GM13976 (cell line): ENCODE measurements around the gene PCDHB12.

Experiments used
- DNase-seq: peaks from one replicate; pipeline ENCODE4 v3.0.0; 2012; ENCODE audit warnings: low spot score
- in situ Hi-C: fragments of 300-500 bp; cut with MboI; formaldehyde crosslinking; loops from one replicate; pipeline ENCODE4 v1.12.0; 2022; ENCODE audit warnings: low sequenced_read_pairs, mixed read lengths, inconsistent platforms; ENCODE audit not compliant: unreplicated experiment
- TF ChIP-seq, protein P1 (sequence below): IDR thresholded peaks from 2 replicates; pipeline ENCODE4 v1.5.1; 2012; ENCODE audit warnings: borderline replicate concordance, mild to moderate bottlenecking; ENCODE audit not compliant: insufficient read depth; ENCODE audit errors: extremely low read depth, missing control alignments, control extremely low read depth

PCDHB12 gene

DNA sequence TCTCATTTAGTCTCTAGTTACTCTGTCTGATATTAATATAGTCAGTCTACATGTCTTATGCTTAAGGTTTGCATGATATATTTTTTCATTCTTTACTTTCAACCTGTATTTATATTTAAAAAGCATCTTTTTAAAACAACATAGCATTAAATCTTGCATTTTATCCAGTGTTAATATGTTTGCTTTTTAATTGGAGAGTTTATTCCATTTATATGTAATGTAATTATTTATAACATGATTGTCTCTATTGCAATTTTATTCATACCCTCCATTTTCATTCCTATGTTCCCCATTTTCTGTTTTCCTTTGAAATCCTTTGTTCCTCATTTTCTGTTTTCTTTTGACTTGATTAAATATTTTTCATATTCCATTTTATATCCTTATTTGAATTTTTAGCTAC, 49.9 kb downstream of the PCDHB12 start:
- DNase-seq = no peak
- in situ Hi-C loops = no loop called here
- TF ChIP-seq, protein P1, sequence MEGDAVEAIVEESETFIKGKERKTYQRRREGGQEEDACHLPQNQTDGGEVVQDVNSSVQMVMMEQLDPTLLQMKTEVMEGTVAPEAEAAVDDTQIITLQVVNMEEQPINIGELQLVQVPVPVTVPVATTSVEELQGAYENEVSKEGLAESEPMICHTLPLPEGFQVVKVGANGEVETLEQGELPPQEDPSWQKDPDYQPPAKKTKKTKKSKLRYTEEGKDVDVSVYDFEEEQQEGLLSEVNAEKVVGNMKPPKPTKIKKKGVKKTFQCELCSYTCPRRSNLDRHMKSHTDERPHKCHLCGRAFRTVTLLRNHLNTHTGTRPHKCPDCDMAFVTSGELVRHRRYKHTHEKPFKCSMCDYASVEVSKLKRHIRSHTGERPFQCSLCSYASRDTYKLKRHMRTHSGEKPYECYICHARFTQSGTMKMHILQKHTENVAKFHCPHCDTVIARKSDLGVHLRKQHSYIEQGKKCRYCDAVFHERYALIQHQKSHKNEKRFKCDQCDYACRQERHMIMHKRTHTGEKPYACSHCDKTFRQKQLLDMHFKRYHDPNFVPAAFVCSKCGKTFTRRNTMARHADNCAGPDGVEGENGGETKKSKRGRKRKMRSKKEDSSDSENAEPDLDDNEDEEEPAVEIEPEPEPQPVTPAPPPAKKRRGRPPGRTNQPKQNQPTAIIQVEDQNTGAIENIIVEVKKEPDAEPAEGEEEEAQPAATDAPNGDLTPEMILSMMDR = no peak

DNA sequence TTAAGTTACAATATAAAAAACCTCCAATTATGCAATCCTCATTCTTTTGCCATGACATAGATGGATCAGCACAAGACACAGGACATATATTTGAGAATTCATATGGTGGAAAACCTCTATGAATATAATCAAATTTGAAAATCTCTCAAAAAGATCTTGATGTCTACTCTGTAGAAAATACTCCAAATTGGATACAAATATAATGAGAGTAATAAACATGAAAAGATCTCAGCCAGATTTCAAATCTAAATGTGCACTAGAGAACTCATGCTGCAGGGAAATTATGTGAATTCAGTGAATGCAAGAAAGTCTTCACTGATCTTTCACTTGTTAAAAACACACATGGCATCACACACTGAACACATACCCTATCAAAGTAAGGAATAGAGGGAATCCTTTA, 50.4 kb downstream of the PCDHB12 start:
- no peak for DNase-seq
- TF ChIP-seq, protein P1 = no peak
- in situ Hi-C loops = no loop called here

DNA sequence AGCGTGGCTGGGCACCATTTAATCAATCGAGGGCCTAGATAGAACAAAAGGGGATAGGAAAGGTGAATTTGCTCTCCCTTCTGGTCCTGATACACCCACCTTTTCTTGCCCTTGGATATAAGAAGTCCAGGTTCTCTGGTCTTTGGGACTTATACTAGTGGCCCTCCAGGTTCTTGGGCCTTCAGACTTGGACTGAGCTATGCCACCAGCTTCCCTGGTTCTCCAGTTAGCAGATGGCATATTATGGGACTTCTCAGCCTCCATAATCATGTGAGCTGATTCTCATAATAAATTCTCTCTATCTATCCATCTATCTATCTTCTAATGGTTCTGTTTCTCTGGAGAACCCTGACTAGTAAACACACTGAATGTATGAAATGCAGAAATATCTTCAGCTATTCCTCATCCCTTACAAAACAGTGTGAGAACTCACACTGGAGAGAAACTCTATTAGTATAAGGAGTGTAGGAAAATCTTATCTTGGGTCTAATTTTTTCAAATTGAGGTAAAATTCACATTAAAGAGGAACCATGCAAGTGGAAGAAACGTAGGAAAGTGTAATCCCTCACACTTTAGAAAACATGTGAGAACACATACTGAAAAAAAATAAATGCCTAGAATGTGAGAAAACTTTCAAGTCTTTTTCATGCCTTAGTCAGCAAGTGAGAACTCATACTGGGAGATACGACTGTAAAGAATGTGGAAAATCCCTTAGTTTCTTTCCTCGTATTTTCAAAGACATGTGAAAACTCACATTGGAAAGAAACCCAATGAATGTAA, 52.1 kb downstream of the PCDHB12 start:
- no peak for DNase-seq
- TF ChIP-seq, protein P1 = no peak
- in situ Hi-C loops = no loop called here

DNA sequence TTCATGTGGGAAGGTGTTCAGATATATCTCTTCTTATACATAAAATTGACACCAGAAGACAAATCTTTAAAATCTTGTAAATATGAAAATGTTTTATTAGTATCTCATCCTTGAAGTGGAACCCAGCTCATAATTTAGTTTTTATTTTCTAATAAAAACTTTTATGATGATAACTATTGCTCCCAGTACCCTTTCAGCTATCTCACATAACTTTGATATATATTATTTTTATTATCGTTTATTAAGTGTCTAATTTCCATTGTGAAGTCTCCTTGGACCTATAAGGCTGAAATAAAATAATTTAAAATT, 52.7 kb downstream of the PCDHB12 start:
- no peak for DNase-seq
- in situ Hi-C loops = no loop called here
- TF ChIP-seq, protein P1 = no peak
